Fibroblast of pulmonary artery (primary cell): ENCODE data around the gene SCARB2.
A peak's percentile ranks its signal among the peaks of the same experiment; 100 is the strongest.

Experiments
- DNase-seq: peaks from one replicate; pipeline ENCODE4 v3.0.0-alpha.2; 2010; ENCODE audit warnings: low read depth
- H3K4me3 ChIP-seq: replicated peaks from 2 replicates; pipeline ENCODE4 v1.5.1; 2011; ENCODE audit warnings: low read depth, mild to moderate bottlenecking, control low read depth, low read length, moderate library complexity
- TF ChIP-seq, protein P1 (sequence below): IDR thresholded peaks from 2 replicates; pipeline ENCODE4 v1.5.1; 2011; ENCODE audit warnings: mild to moderate bottlenecking, control low read depth, low read length, inconsistent platforms; ENCODE audit errors: missing control alignments

Gene SCARB2

DNA sequence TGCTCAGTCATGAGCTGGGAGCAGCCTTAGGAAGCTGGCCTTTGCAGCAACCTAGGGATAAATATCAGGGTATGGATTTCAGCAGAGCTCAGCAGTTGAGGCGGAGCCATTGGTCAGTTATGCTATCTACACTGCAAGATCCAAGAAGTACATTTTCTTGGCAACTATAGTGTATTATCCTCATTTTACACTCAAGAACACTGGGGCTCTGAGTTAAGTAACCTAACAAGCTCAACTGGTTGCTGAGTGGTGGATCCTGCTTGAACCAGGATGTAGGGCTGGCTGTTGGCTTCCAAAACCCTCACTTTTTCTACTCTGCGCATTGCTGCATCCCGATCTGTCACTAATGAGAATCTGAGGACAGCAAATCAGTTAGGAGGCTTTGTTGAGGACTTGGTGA lies 1.5 kb upstream of the SCARB2 start:
- no peak overlapping the region for H3K4me3 ChIP-seq
- no peak for DNase-seq
- TF ChIP-seq, protein P1, sequence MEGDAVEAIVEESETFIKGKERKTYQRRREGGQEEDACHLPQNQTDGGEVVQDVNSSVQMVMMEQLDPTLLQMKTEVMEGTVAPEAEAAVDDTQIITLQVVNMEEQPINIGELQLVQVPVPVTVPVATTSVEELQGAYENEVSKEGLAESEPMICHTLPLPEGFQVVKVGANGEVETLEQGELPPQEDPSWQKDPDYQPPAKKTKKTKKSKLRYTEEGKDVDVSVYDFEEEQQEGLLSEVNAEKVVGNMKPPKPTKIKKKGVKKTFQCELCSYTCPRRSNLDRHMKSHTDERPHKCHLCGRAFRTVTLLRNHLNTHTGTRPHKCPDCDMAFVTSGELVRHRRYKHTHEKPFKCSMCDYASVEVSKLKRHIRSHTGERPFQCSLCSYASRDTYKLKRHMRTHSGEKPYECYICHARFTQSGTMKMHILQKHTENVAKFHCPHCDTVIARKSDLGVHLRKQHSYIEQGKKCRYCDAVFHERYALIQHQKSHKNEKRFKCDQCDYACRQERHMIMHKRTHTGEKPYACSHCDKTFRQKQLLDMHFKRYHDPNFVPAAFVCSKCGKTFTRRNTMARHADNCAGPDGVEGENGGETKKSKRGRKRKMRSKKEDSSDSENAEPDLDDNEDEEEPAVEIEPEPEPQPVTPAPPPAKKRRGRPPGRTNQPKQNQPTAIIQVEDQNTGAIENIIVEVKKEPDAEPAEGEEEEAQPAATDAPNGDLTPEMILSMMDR = no peak

DNA sequence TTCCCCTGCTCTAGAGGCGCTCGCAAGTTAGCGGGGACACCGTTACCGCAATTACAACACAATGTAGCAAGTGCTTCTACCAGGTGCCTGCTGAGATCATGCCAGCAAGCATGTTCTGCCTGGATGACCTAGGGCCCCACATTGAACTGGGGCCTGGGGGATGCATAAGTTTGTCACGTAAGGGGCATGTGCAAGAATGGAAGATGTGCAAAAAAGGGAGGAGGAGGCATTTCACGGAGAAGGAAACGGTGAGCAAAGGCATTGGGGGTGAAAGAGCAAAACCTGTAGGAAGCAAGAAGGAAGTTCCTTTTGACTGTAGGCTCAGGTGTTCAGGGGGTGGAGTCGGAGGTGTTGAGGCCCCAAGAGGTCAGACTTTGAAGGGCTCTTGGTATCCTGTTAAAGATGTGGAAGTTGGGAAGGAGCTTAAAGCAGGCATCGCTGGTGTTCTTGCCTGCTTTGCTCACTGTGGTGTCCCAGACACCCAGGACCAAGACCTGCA lies 602 bp upstream of the SCARB2 start:
- TF ChIP-seq, protein P1 = no peak
- peak overlapping the region; percentile 60 for H3K4me3 ChIP-seq
- DNase-seq = no peak

DNA sequence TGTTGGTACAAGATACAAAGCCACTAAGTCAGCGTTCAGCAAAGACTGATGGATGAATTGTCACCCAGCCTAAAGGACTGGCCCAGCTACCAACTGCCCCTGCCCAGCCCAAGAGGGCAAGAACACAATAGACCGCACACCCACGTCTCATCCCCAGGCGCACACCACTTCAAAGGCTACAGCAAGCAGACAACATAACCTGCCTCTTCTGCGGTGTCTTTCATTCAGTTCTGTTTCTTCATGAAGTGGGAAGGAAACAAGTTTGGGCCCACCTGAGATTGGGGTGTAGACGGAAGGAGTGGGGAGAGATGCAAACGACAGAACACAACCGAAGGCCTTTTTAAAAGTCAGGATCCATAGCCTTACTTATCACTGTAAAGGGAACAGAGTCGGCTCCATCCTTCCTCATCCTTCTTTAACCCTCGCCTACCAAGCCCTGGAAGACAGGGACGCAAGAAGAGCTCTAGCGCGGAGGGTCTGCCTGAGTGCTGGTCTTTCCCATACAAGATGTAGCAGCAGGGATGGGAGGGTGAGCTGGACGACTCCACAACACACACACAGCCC lies 691 bp downstream of the SCARB2 start:
- DNase-seq = no peak
- peak overlapping the region; percentile 74 for H3K4me3 ChIP-seq
- TF ChIP-seq, protein P1 = no peak

DNA sequence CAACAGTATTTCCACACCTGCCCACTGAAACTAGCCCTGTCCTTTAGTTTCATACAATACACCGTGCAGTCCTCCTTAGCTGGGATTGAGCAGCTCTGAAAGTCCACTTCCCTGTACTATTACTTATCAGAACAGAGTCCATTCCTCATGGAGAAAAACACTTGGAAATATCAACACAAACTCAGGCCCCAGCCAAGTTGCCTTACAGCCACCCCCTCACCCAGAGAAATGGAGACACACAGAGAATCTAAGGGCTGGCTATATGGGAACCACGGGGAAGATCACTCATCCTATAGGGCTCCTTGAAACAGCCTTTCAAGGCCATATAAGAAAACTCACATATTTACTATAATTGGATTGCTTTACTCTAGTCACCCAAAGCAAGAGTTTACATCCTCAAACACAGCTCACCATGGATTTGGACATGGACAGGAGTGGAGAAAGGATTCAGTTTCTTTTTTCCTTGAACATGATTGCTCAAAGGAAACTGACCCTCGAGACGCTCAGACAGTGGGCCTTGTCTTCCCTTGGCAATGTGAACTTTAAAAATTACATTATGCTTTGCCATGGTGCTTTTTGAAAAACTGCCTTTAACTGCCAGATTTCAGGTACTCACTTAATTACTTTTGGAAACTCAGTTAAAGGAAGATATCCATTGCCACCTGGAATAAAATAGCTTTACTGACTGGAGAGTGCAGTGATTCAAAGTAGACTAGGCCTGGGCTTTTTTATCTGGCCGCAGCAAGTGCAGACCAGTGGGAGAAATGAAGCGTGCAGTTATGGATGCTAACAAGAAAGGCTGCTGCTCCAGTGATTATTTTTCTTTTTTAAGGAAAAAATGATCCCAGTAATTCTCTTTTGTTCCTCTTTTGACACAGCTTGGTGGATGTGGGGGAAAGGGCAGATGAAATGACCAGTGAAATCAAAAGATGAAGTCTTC lies 1.6 kb downstream of the SCARB2 start:
- peak overlapping the region; percentile 74 for H3K4me3 ChIP-seq
- TF ChIP-seq, protein P1 = no peak

DNA sequence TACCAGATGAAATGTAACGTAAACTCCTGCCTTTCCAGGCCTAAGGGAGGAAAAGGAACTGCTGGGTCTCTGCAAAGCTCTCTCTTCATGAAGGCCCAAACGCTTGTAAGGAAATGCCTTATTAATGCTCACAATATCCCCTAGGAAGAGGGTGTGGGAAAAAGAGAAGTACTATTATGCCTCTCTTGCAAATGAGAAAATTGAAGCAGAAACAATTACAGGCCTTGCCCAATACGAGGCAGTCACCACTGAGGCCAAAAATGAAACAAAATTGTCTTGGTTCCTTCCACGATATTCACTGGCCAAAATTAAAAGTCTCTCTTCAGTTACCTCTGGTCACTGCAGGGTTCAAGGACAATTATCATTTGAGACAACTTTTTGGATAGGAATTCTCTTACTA lies 3.2 kb downstream of the SCARB2 start:
- TF ChIP-seq, protein P1 = no peak
- no peak for DNase-seq
- H3K4me3 ChIP-seq = peak overlapping the region; percentile 74

More for the DNA sequence above, 1.6 kb downstream of the SCARB2 start:
- DNase-seq = no peak

DNA sequence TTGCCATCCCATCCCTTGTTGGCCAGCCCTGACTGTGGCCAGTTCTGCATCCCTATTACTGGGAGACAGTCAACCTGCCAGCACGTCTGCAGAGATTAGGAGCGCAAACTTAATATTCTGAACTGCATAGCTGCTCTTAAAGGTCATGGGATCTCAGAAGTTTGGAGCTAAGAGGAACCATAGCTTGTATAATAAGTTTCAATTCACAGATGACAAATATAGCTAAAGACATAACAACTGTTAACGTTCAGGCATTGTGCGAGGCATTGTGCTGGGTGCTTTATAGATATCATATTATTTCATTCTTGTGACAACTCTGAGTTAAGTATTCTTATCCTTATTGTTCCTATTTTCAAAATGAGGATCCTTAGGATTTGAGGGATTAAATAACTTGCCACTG lies 3.7 kb downstream of the SCARB2 start:
- no peak overlapping the region for H3K4me3 ChIP-seq
- TF ChIP-seq, protein P1 = no peak
- DNase-seq = no peak
